ENCODE data around the gene AHRR. TPM values are rescaled to one million over a fixed set of nuclear protein-coding genes. Genes with fewer than 3 reads are reported as not detected.
"Not testable (repeated sequence)": the region's sequence is repeated elsewhere in the genome, so short reads cannot be mapped to it uniquely, and the experiment has no call there.

Gene AHRR
- total and polyA plus RNA-seq, 2 experiments from 2014 or later, result 0.27 to 1.8 TPM

DNA sequence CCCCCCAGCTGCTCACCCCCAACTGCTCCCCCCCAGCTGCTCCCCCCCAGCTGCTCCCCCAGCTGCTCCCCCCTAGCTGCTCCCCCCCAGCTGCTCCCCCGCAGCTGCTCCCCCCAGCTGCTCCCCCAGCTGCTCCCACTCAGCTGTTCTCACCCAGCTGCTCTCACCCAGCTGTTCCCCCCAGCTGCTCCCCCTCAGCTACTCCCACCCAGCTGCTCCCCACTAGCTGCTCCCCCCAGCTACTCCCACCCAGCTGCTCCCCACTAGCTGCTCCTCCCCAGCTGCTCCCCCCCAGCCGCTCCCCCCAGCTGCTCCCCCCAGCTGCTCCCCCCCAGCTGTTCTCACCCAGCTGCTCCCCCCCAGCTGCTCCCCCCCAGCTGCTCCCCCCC, 22.8 kb upstream of the AHRR start (continued):
- TF ChIP-seq, protein P1, sequence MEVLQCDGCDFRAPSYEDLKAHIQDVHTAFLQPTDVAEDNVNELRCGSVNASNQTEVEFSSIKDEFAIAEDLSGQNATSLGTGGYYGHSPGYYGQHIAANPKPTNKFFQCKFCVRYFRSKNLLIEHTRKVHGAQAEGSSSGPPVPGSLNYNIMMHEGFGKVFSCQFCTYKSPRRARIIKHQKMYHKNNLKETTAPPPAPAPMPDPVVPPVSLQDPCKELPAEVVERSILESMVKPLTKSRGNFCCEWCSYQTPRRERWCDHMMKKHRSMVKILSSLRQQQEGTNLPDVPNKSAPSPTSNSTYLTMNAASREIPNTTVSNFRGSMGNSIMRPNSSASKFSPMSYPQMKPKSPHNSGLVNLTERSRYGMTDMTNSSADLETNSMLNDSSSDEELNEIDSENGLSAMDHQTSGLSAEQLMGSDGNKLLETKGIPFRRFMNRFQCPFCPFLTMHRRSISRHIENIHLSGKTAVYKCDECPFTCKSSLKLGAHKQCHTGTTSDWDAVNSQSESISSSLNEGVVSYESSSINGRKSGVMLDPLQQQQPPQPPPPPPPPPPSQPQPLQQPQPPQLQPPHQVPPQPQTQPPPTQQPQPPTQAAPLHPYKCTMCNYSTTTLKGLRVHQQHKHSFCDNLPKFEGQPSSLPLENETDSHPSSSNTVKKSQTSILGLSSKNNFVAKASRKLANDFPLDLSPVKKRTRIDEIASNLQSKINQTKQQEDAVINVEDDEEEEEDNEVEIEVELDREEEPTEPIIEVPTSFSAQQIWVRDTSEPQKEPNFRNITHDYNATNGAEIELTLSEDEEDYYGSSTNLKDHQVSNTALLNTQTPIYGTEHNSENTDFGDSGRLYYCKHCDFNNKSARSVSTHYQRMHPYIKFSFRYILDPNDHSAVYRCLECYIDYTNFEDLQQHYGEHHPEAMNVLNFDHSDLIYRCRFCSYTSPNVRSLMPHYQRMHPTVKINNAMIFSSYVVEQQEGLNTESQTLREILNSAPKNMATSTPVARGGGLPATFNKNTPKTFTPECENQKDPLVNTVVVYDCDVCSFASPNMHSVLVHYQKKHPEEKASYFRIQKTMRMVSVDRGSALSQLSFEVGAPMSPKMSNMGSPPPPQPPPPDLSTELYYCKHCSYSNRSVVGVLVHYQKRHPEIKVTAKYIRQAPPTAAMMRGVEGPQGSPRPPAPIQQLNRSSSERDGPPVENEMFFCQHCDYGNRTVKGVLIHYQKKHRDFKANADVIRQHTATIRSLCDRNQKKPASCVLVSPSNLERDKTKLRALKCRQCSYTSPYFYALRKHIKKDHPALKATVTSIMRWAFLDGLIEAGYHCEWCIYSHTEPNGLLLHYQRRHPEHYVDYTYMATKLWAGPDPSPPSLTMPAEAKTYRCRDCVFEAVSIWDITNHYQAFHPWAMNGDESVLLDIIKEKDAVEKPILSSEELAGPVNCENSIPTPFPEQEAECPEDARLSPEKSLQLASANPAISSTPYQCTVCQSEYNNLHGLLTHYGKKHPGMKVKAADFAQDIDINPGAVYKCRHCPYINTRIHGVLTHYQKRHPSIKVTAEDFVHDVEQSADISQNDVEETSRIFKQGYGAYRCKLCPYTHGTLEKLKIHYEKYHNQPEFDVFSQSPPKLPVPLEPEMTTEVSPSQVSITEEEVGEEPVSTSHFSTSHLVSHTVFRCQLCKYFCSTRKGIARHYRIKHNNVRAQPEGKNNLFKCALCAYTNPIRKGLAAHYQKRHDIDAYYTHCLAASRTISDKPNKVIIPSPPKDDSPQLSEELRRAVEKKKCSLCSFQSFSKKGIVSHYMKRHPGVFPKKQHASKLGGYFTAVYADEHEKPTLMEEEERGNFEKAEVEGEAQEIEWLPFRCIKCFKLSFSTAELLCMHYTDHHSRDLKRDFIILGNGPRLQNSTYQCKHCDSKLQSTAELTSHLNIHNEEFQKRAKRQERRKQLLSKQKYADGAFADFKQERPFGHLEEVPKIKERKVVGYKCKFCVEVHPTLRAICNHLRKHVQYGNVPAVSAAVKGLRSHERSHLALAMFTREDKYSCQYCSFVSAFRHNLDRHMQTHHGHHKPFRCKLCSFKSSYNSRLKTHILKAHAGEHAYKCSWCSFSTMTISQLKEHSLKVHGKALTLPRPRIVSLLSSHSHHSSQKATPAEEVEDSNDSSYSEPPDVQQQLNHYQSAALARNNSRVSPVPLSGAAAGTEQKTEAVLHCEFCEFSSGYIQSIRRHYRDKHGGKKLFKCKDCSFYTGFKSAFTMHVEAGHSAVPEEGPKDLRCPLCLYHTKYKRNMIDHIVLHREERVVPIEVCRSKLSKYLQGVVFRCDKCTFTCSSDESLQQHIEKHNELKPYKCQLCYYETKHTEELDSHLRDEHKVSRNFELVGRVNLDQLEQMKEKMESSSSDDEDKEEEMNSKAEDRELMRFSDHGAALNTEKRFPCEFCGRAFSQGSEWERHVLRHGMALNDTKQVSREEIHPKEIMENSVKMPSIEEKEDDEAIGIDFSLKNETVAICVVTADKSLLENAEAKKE (CRISPR knock-in tag; IDR thresholded peaks at IDR 0.05), result no peak
- TF ChIP-seq NANOG (IDR thresholded peaks at IDR 0.05; ENCODE audit: borderline replicate concordance), result no peak

DNA sequence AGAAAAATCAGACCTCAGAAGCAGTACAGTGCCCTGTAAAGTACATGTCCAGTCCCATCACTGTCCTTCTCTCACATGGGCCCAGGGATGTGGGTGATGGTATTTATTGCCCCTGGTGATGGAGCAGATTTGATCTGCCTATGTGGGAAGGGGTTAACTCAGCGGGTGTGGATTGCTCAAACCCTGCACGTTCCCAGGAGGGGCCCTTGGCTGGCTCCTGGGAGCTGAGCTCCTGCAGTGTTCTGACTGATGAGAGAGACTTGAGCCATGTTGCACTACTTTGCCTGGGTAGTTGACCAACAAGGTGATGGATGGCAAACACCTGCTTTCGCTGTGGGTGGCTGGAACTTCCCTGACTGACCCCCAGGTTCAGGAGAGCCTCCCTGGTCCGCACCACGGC, 21.6 kb upstream of the AHRR start:
- H3K27me3 Mint-ChIP-seq (ENCODE audit: insufficient read depth, low read depth, poor library complexity); H3K9me2 ChIP-seq (ENCODE audit: insufficient read depth); H3K36me3 Mint-ChIP-seq (ENCODE audit: low read depth); H3K4me2 ChIP-seq; H3K36me3 ChIP-seq (ENCODE audit: insufficient read depth); H3K9me3 Mint-ChIP-seq; H3K27ac ChIP-seq (ENCODE audit: low read depth); H3K27ac Mint-ChIP-seq; H3K4me1 ChIP-seq (ENCODE audit: insufficient read depth); DNase-seq (ENCODE audit: low spot score); H3K27me3 ChIP-seq (ENCODE audit: insufficient read depth); H3F3A ChIP-seq (replicated peaks; ENCODE audit: low read depth); H3K4me3 ChIP-seq; H2AFZ ChIP-seq; H4K20me1 ChIP-seq (replicated peaks; ENCODE audit: insufficient read depth); H3K4me3 Mint-ChIP-seq; H3K79me2 ChIP-seq (replicated peaks; ENCODE audit: insufficient read depth): not testable (repeated sequence)
- peak; percentile 25 for ATAC-seq
- H3K4me1 Mint-ChIP-seq, result peaks cover 55% of the 10 kb centered on the region

DNA sequence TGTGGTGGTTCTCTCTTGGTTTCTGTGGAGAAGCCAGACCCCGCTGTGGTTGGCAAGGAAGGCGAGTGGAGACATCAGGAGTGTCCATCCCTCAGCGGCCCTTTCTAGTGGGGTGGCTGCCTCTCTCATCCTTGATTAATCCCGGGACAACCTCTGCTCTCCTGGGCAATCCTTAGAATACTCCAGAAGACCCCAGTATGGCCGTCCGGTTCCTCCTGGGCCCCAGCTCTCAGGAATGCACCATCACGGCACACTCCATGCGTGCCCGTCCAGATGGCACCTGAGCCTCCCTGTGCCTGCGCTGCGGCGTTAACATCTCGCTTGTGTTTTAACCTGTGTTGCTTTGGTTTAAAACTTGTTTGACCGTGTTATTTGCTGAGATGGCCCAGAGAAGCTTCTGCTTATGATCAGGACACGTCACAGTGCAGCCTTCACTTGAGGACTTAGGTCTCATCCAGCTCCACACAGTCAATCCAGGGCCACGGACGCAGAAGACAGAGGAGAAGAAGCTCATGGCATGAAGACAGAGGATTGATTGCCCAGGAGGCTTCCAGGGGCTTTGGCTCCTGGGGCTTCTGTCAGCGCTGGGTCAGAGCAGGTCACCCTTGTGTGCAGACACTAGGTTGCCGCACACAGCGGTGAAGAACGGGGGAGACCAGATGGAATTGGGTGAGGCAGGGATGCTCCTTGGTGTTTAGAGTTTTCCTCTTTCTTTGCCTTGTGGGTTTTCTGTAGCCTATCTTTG, 20.7 kb upstream of the AHRR start:
- not testable (repeated sequence) for H3K27me3 Mint-ChIP-seq (ENCODE audit: insufficient read depth, low read depth, poor library complexity); H4K20me1 ChIP-seq (replicated peaks; ENCODE audit: insufficient read depth); H3K27me3 ChIP-seq (ENCODE audit: insufficient read depth); ATAC-seq; H3K4me2 ChIP-seq; H3K4me3 ChIP-seq; H3K27ac ChIP-seq (ENCODE audit: low read depth); H3F3A ChIP-seq (replicated peaks; ENCODE audit: low read depth); H3K4me3 Mint-ChIP-seq; H3K36me3 Mint-ChIP-seq (ENCODE audit: low read depth); H3K9me3 Mint-ChIP-seq; H3K79me2 ChIP-seq (replicated peaks; ENCODE audit: insufficient read depth); H2AFZ ChIP-seq; H3K36me3 ChIP-seq (ENCODE audit: insufficient read depth); H3K9me2 ChIP-seq (ENCODE audit: insufficient read depth); DNase-seq (ENCODE audit: low spot score); H3K27ac Mint-ChIP-seq; H3K4me1 ChIP-seq (ENCODE audit: insufficient read depth)
- H3K4me1 Mint-ChIP-seq, result peaks cover 57% of the 10 kb centered on the region

DNA sequence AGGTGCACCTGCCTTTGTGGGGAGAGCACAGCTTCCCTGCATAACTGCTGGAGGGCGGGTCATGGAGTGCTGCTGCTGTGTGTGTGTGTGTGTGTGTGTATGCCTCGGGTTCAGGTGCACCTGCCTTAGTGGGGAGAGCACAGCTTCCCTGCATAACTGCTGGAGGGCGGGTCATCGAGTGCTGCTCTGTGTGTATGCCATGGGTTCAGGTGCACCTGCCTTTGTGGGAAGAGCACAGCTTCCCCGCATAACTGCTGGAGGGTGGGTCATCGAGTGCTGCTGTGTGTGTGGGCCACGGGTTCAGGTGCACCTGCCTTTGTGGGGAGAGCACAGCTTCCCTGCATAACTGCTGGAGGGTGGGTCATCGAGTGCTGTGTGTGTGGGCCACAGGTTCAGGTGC, 19.1 kb upstream of the AHRR start:
- peak; percentile 28 for DNase-seq (ENCODE audit: low spot score)
- not testable (repeated sequence) for H3K27me3 Mint-ChIP-seq (ENCODE audit: insufficient read depth, low read depth, poor library complexity); H3K4me1 ChIP-seq (ENCODE audit: insufficient read depth); H4K20me1 ChIP-seq (replicated peaks; ENCODE audit: insufficient read depth); H3K4me2 ChIP-seq; H3K36me3 ChIP-seq (ENCODE audit: insufficient read depth); H3K4me3 ChIP-seq; H3K4me3 Mint-ChIP-seq; H3K36me3 Mint-ChIP-seq (ENCODE audit: low read depth); H3K27ac ChIP-seq (ENCODE audit: low read depth); H3K27me3 ChIP-seq (ENCODE audit: insufficient read depth); H3F3A ChIP-seq (replicated peaks; ENCODE audit: low read depth); ATAC-seq; H3K9me3 Mint-ChIP-seq; H3K9me2 ChIP-seq (ENCODE audit: insufficient read depth); H2AFZ ChIP-seq; H3K79me2 ChIP-seq (replicated peaks; ENCODE audit: insufficient read depth)
- Mint-ChIP-seq H3K27ac (peak overlapping the region; percentile 69; the same call in 1 of the 2 replicates), H3K4me1 (peaks cover 46% of the 10 kb centered on the region)
